HCT116 (cell line): ENCODE measurements around the gene KIAA0232. TPM values are rescaled to one million over a fixed set of nuclear protein-coding genes. Genes with fewer than 3 reads are reported as not detected.
"Not testable (repeated sequence)": the region's sequence is repeated elsewhere in the genome, so short reads cannot be mapped to it uniquely, and the experiment has no call there.

ENCODE experiments used
- ATAC-seq: fragments of 200-7000 bp; cut with Tn5 transposase; 2 replicates; pipeline ENCODE4 v1.9.1; 2020; ENCODE audit warnings: mild to moderate bottlenecking, moderate library complexity
- BruUV-seq: library from RNA; stranded (reverse); fragments of 400-500 nt; replicated peaks from 2 replicates; lab custom pipeline; 2021; lab: Mats Ljungman, UMichigan
- CTCF ChIA-PET: fragments of 300-600 bp; sonication (Branson Sonifier 250); formaldehyde crosslinking; loops from one replicate; lab custom pipeline; 2021; ENCODE audit warnings: antibody characterized with exemption; lab: Charles Lee
- POLR2A ChIA-PET: fragments of 300-600, 350-600 bp; sonication (Branson Sonifier 250); formaldehyde crosslinking; loops from one replicate; lab custom pipeline; 2021; ENCODE audit warnings: antibody characterized with exemption; lab: Charles Lee
- RAD21 ChIA-PET, 2 experiments: fragments of 300-600 bp; sonication (Branson Sonifier 250); formaldehyde crosslinking; loops; one replicate each; lab custom pipeline; 2023; ENCODE audit warnings: low total read pairs in 2 of 2; ENCODE audit not compliant: uncharacterized antibody in 2 of 2, unreplicated experiment in 2 of 2, low non-redundant PET in 1 of 2; lab: Charles Lee
- DNase-seq: peaks from one replicate; pipeline ENCODE4 v3.0.0-alpha.2; 2010; ENCODE audit warnings: low read depth, low spot score
- H2AFZ ChIP-seq: fragments of 200-600 bp; shearing (Covaris generic), sonication (generic); 2 replicates; pipeline ENCODE4 v1.6.1; 2017; ENCODE audit warnings: low read depth, mixed run types, mixed read lengths, antibody characterized with exemption, low read length; ENCODE audit not compliant: poor library complexity, severe bottlenecking
- H3K27ac ChIP-seq: 2 replicates; pipeline ENCODE4 v1.5.1; 2012; ENCODE audit warnings: low read depth, low read length
- H3K27me3 ChIP-seq: fragments of 200-600 bp; sonication (generic); 2 replicates; pipeline ENCODE4 v1.6.1; 2016; ENCODE audit warnings: mixed run types, low read length, mixed read lengths; ENCODE audit not compliant: insufficient read depth
- H3K36me3 ChIP-seq, 2 experiments: fragments of 200-500 bp in 1 of 2; fragments of 200-600 bp in 1 of 2; sonication (Bioruptor generic) in 1 of 2; sonication (generic) in 1 of 2; 2 replicates each; pipeline versions ENCODE4 v1.5.1 to v1.6.1; 2014 to 2016; ENCODE audit warnings: low read length in 2 of 2, inconsistent platforms in 1 of 2, mixed read lengths in 1 of 2, mixed run types in 1 of 2; ENCODE audit not compliant: insufficient read depth in 2 of 2, control insufficient read depth in 1 of 2
- H3K4me1 ChIP-seq, 2 experiments: fragments of 200-600 bp in 1 of 2; sonication (generic) in 1 of 2; 2 replicates each; pipeline versions ENCODE4 v1.5.1 to v1.6.1; 2012 to 2017; ENCODE audit warnings: low read length in 2 of 2, inconsistent platforms in 1 of 2, mild to moderate bottlenecking in 1 of 2, mixed read lengths in 1 of 2, mixed run types in 1 of 2, moderate library complexity in 1 of 2; ENCODE audit not compliant: insufficient read depth in 2 of 2, control insufficient read depth in 1 of 2
- H3K4me2 ChIP-seq: fragments of 200-600 bp; sonication (generic); 2 replicates; pipeline ENCODE4 v1.6.1; 2017; ENCODE audit warnings: mixed run types, low read length, mixed read lengths
- H3K4me3 ChIP-seq, 2 experiments: fragments of 200-600 bp in 1 of 2; sonication (generic) in 1 of 2; replicated peaks in 1 of 2; 2 replicates each; pipeline ENCODE4 v1.5.1; 2011 to 2016; ENCODE audit warnings: low read length in 2 of 2, control low read depth in 1 of 2, low read depth in 1 of 2, mild to moderate bottlenecking in 1 of 2, mixed read lengths in 1 of 2, mixed run types in 1 of 2
- H3K79me2 ChIP-seq: fragments of 200-600 bp; sonication (generic); 2 replicates; pipeline ENCODE4 v1.6.1; 2017; ENCODE audit warnings: mild to moderate bottlenecking, mixed run types, low read length, moderate library complexity, mixed read lengths; ENCODE audit not compliant: insufficient read depth
- H3K9ac ChIP-seq: fragments of 200-600 bp; sonication (generic); 2 replicates; pipeline ENCODE4 v1.6.1; 2016; ENCODE audit warnings: low read length, mixed read lengths
- H3K9me2 ChIP-seq: fragments of 200-600 bp; sonication (generic), shearing (Covaris generic); 2 replicates; pipeline ENCODE4 v1.6.1; 2017; ENCODE audit warnings: mixed run types, mild to moderate bottlenecking, moderate library complexity; ENCODE audit not compliant: insufficient read depth
- H3K9me3 ChIP-seq, 2 experiments: fragments of 200-500 bp in 1 of 2; fragments of 200-600 bp in 1 of 2; sonication (Bioruptor generic) in 1 of 2; sonication (generic) in 1 of 2; 2 replicates each; pipeline ENCODE4 v1.6.1; 2014 to 2017; ENCODE audit warnings: low read length in 2 of 2, mixed read lengths in 2 of 2, inconsistent platforms in 1 of 2, low read depth in 1 of 2, mild to moderate bottlenecking in 1 of 2, mixed run types in 1 of 2, moderate library complexity in 1 of 2; ENCODE audit not compliant: control insufficient read depth in 1 of 2, insufficient read depth in 1 of 2
- H4K20me1 ChIP-seq: fragments of 200-600 bp; sonication (generic), shearing (Covaris generic); 2 replicates; pipeline ENCODE4 v1.6.1; 2017; ENCODE audit warnings: mixed run types, mild to moderate bottlenecking, moderate library complexity; ENCODE audit not compliant: insufficient read depth
- POLR2AphosphoS5 ChIP-seq: IDR thresholded peaks from 2 replicates; pipeline ENCODE4 v1.6.1; 2011; ENCODE audit warnings: mild to moderate bottlenecking, low read depth, low read length, moderate library complexity
- SRF ChIP-seq: IDR thresholded peaks from 2 replicates; pipeline ENCODE4 v1.6.1; 2012; ENCODE audit warnings: low read depth
- YY1 ChIP-seq: IDR thresholded peaks from 2 replicates; pipeline ENCODE4 v1.6.1; 2011; ENCODE audit warnings: low read length, low read depth, moderate library complexity, mild to moderate bottlenecking; ENCODE audit not compliant: insufficient replicate concordance; ENCODE audit errors: extremely low read depth
- intact Hi-C: fragments of 100-400 bp; cut with micrococcal nuclease; formaldehyde crosslinking; loops from 2 replicates; pipeline ENCODE4 v1.10.0; 2022
- total RNA-seq: library from RNA; stranded (reverse); gene quantifications from one replicate; pipeline ENCODE4 v1.2.1, GENCODE V29; 2021; ENCODE audit not compliant: unreplicated experiment
- TF ChIP-seq, protein P1 (sequence below), 3 experiments: fragments of 200-600 bp in 1 of 3; sonication (generic) in 1 of 3; IDR thresholded peaks in 2 of 3; conservative IDR thresholded peaks in 1 of 3; 2 replicates each; pipeline ENCODE4 v1.5.1; 2012 to 2017; ENCODE audit warnings: low read depth in 2 of 3, low read length in 2 of 3, antibody characterized with exemption in 1 of 3, borderline replicate concordance in 1 of 3, control low read depth in 1 of 3, mild to moderate bottlenecking in 1 of 3, mixed read lengths in 1 of 3, mixed run types in 1 of 3, moderate library complexity in 1 of 3; ENCODE audit not compliant: insufficient read depth in 1 of 3

KIAA0232 gene
- total RNA-seq, 1 experiment from 2014 or later, result 18.1 TPM

DNA sequence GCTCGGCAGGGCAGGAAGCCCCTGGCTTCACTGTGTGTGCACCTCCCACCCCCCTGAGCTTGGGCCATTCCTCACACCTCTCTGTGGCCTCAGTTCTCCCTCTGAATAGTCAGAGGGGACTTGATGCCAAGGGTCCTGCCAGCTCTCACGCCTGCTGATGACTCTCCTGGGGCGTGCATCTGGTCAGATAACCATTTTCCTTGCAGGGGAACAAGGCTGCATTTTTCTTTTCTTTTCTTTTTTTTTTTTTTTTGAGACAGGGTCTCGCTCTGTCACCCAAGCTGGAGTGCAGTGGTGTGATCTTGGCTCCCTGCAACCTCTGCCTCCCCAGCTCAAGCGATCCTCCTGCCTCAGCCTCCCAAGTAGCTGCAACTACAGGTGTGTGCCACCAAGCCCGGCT, 124.0 kb downstream of the KIAA0232 start:
- DNase-seq, H3K4me2 ChIP-seq, POLR2A ChIA-PET: not testable (repeated sequence)

GRCh38 chr4:6907658-6908191, 125.2 kb downstream of the KIAA0232 start:
- H4K20me1 ChIP-seq, result no peaks in the 10 kb centered on the region
- no peaks in the 10 kb centered on the region for H3K27me3 ChIP-seq
- 0 out of 2 replicates have a peak overlapping the region, but pooled peaks have one; percentile 83 for H3K9ac ChIP-seq
- ChIA-PET RAD21 (interaction anchor here in 1 of 2 experiments (1.2 kb wide), 1 partner anchor 174 kb away, joined by 3 read pairs; no protein-coding TSS in a partner anchor), CTCF (interaction anchor here (0.8 to 2.9 kb wide), 5 partner anchors 10 to 657 kb away, joined by 3 to 11 read pairs (median 7); no protein-coding TSS in a partner anchor), POLR2A (no interaction called here)
- no peaks in the 10 kb centered on the region for H3K9me2 ChIP-seq
- peaks cover 18% of the 10 kb centered on the region for H3K79me2 ChIP-seq
- BruUV-seq, result no TSS peak
- no peak overlapping the region for H3K4me3 ChIP-seq
- no peaks in the 10 kb centered on the region for H3K9me3 ChIP-seq
- intact Hi-C loops, result loop anchor here (1.0 to 5.0 kb wide), 2 partner anchors 80 to 163 kb away; no protein-coding TSS in a partner anchor
- TF ChIP-seq YY1 (no peak), SRF (no peak), POLR2AphosphoS5 (no peak)
- TF ChIP-seq, protein P1, sequence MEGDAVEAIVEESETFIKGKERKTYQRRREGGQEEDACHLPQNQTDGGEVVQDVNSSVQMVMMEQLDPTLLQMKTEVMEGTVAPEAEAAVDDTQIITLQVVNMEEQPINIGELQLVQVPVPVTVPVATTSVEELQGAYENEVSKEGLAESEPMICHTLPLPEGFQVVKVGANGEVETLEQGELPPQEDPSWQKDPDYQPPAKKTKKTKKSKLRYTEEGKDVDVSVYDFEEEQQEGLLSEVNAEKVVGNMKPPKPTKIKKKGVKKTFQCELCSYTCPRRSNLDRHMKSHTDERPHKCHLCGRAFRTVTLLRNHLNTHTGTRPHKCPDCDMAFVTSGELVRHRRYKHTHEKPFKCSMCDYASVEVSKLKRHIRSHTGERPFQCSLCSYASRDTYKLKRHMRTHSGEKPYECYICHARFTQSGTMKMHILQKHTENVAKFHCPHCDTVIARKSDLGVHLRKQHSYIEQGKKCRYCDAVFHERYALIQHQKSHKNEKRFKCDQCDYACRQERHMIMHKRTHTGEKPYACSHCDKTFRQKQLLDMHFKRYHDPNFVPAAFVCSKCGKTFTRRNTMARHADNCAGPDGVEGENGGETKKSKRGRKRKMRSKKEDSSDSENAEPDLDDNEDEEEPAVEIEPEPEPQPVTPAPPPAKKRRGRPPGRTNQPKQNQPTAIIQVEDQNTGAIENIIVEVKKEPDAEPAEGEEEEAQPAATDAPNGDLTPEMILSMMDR (IDR thresholded peaks at IDR 0.05 in 2 of 3, conservative IDR thresholded peaks at IDR 0.05 in 1 of 3; ENCODE audit: borderline replicate concordance in 1 of 3, insufficient read depth in 1 of 3, low read depth in 2 of 3, low read length in 2 of 3), result peak in 2 of 3 experiments; percentile 66; a peak in 4 of 6 replicates
- H3K27ac ChIP-seq, result no peak overlapping the region
- peak overlapping the region; percentile 100 for H3K4me2 ChIP-seq
- peak; percentile 37 for ATAC-seq
- peaks cover 11 to 35% of the 10 kb centered on the region in 2 experiments for H3K4me1 ChIP-seq
- DNase-seq, result peak; percentile 21
- no peaks in the 10 kb centered on the region for H3K36me3 ChIP-seq
- no peak overlapping the region for H2AFZ ChIP-seq

More for the DNA sequence above, 124.0 kb downstream of the KIAA0232 start:
- ATAC-seq, H3K4me3 ChIP-seq, H3K9ac ChIP-seq, H3K9me3 ChIP-seq, BruUV-seq, H3K27ac ChIP-seq, H3K36me3 ChIP-seq, RAD21 ChIA-PET, H2AFZ ChIP-seq, H3K27me3 ChIP-seq, H3K9me2 ChIP-seq, H4K20me1 ChIP-seq: not testable (repeated sequence)
- Histone ChIP-seq H3K4me1 (peaks cover 11 to 35% of the 10 kb centered on the region in 2 experiments), H3K79me2 (peaks cover 14% of the 10 kb centered on the region)
- intact Hi-C loops, result loop anchor here (5.0 kb wide), 1 partner anchor 81 kb away; no protein-coding TSS in a partner anchor
- CTCF ChIA-PET, result interaction anchor here (1.1 to 2.2 kb wide), 2 partner anchors 163 to 164 kb away, joined by 3 to 8 read pairs; no protein-coding TSS in a partner anchor
